ENCODE results near the gene TTC16.
"Not testable (repeated sequence)": the region's sequence is repeated elsewhere in the genome, so short reads cannot be mapped to it uniquely, and the experiment has no call there.

The TTC16 gene

DNA sequence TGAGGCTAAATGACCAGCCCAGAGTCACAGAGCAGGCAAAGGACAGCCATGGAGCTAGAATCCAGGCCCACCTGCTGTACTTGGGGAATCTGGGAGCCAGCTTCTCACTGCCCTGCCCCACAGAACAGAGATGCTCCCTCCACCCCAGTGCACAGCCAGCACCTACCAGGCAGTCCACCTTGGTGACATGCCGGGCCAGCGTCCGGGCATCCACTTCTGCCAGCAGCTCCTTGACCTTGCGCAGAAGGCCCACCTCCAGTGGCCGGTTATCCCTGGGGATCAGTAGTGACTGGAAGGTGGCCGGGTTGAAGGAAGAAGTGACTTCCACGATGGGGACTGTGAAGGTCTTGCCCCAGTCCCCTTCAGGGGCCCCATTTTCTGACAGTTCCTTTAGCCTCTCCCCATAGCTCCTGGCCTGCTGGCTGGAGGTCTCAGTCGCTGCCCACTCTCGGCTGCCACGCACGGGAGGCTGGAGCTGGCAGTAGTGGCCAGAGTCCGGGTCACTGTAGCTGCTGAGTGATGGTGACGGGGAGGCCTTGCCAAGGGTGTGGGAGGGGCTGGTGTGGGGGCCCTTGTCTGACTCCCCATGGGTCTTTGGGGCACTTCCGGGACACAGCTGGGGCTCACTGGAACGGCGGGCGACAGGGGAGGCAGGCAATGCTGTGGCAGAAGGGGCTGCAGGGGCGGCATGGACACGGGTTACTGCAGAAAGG, 28.7 kb downstream of the TTC16 start:
- DNase-seq (ENCODE audit: low read depth), result no peak

DNA sequence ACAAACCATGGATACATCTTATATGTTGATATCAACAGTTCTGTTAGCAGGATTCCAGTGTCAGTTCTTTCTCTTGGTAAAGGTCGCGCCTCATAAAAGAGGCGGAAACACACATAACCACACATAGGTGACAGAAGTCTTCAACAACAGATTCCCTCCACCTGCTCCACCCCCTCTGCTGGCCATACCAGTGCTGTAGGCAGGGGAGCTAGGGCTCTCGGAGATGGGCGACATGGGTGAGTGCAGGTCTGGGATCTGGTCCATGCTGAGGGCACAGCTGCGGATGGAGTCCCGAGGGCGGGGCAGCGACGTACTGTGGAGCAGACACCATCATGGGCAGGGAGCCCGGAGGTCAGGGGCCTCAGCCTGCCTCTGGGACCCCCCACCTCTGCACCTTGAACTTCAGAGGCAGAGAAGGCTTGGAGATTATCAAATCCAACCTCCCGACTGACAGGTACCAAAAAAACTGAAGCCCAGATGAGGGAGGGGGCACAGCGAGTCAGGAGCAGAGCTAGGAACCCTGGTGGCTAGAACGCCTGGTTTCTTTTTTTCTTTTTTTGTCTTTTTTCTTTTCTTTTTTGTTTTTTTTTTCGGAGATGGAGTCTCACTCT, 31.2 kb downstream of the TTC16 start:
- no peak for DNase-seq (ENCODE audit: low read depth)

DNA sequence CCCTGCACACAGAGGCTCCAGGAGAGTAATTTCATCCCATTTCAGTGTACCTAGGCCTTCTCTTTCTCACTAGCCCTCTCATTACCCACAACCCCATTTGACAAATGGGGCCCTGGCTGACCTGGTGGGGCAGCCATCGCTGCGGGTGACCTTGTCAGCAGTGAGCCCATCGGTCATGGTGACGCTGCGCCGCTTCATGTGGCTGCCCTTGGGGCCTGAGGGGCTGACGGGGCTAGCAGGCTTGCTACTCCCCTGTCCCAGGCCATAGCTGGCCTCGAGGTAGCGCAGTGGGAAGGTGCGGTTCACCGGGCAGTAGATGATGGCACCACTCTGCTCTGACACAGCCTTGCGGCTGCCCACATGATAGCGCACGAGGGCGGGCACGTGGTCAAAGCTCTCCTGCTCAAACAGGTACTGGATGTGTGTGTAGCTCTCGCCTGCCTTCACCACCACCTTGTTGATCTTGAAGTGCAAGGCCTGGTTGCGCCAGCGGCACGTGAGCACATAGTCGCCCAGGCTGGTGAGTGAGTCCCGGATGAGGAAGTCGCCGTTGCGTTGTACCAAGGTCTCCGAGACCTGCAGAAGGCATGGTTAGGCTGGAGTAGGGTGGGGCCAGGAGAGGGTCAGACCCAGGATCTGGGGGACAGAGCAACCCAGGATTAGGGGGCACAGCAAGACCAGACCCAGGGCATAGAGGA, 33.4 kb downstream of the TTC16 start:
- no peak for DNase-seq (ENCODE audit: low read depth)

DNA sequence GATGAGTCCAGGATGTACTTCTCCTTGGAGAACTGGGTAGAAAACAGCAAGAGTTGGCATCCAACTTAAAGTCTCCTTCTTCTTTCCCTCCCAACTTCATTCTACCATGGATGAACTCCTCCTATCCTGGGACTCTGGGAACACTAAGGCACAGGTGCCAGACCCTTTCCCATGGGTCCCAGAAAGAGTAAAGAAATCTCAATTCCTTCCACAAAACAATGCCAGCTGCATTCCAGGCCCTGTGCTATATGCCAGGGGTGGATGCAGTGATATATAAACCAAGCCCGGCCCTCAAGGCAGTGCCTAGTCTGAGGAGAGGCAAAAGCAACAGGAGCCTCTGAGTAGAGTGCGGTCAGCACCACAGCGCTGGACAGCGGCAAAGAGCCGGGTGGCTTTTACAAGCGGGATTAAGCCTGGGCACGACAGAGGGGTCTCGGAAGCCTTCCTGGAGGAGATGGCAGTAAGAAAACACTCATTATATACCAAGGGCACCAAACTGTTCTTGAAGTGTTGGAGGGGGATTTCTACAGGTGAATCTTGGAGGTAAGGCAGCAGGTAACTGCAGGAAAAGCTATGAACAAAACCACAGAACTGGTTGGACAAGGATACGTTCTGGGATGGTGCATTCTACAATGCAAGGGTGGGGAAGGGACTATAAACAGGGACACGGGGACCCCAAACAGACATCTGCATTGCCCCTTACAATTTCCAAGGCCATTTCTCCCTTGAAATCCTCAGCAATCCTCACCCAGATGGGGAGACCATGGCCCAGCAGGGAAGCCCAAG, 35.6 kb downstream of the TTC16 start:
- DNase-seq (ENCODE audit: low read depth), result no peak

DNA sequence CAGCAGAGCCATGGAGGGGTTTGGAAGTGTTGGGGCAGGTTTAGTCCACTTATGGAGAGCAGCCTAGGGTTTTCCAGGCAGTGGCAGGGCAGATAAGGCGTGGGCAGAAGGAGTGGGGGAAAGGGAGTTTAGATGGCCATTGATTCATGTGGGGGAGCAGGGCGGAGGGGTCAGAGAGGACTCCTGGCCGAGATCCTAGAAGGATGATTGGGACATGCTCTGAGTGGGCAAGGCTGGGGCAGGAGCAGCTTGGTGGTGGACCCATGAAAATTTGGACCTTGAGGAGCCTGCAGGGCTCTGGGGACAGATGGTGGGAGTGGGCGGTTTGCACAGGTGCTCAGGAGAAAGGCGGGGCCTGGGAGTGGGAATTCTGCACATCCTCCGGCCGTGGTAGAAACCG, 37.3 kb downstream of the TTC16 start:
- DNase-seq (ENCODE audit: low read depth), result no peak

DNA sequence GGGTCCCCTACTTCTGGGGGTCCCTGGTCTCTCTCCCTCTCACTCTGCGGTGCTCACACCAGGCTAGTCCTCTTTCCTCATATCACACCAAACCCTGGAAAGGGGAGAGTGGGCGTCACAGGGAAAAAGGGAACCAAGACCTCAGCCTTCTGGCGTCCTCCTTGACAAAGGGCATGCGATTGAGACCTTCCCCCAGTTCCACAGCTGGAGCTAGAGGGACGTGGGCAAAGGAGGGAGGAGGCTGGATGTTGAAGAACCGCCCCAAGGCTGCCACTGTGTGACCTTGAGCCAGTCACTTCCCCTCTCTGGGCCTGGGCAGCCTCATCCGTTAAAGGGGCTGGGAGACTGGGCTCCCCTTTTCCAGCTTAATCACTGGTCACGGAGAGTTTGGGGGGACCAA, 37.7 kb downstream of the TTC16 start:
- DNase-seq (ENCODE audit: low read depth), result no peak

DNA sequence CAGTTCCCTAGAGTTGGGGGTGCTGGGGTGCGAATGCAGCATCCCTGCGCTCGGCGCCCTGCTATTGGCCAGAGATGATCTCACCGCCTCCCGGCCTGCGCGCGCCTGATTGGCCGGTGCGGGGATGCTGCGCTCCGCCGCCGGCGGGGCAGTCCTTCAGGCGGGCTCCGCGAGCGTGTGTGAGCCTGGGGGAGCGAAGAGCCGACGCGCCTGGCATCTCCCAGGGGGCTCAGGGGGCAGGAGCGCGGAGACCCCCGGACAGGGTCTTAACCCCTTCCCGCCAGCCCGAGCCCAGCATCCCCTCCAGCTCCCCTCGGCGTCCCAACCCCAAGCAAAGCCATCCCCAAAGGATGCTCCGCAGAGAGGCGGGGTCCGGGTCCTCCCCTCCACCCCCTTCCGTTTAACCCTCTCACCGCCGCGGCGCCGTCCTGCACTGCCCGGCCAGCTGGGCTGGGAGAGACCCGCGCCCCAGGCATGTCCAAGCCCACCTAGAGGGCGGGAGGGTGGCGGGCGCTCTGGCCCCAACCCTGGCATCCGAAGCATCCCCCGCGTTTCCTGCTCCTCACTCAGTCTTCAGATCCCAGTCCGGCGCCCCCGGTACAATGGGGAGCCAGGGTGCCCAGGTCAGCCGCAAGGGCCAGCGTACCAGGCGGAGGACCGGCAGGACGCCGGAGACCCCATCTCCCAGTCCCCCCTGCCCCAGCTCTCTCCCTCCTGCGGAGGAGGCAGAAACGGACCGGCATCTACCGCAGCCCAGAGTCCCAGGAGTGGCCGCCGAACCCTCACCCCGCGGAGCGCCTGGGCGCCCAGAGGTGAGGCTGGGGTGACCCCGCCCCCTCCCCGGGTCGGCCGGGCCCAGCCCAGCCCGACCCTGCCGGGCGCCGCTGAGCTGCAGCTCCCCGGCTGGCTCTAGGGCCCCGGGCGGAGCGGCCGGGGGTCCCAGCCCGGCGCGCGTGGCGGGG, 38.5 kb downstream of the TTC16 start:
- DNase-seq (ENCODE audit: low read depth), result no peak

DNA sequence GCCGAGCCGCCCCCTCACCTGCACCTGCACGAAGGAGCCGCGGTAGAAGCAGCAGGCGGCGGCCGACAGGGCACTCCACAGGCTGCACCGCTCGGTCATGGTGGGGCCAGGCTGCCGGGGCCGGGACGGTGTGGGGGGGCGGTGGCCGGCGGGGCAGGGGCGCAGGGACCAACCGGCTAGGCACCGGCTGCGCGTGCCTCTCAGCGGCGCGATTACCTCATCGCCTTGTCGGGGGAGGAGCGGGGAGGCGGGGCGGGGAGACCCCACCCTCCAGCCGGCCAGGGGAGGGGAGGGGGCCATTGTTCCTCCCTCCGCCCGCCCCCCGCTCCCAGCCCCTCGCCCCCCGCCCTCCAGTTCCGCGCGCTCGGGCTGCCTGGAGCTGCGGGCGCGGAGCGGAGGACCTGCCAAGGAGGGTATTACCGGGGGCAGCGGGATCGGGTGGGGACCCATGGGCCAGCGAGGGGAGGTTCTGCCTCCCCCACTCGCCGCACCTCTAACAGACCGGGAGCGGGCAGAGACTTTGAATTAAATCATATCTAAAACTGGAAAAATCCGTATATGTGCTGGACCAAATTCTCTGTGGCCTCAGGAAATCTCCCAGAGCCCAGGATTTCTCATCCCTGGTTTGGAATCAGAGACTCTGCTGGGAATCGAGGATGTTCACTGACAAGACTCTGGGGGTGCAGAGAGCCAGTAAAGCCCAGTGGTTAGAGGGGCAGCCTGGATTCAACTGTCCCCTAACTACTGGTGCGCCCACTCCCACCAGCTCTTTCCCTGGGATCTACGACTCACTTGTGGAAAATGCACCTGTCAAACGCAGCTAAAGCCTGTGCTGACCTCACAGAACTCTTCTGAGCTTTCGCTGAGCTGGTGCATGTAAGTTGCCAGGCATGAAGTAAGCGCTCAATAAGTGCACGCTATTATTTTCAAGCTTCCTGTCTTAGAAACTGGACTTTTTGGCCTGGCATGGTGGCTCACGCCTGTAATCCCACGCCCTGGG, 39.5 kb downstream of the TTC16 start:
- no peak for DNase-seq (ENCODE audit: low read depth)

DNA sequence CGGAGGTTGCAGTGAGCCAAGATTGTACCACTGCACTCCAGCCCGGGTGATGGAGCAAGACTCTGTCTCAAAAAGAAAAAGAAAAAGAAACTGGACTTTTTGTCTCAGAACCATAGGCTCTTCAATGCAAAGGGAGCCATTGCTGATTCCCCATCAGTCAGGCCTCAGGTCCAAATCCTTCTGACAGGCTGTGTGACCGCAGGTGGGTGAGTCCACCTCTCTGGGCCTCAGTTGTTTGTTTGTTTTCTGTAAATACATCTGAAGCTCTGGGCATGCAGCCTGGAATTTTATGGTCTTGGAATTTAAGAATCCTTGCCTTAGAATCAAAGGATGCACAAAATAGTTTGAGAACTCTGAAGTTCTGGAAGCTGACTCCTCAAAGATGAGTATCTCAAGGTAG, 40.4 kb downstream of the TTC16 start:
- DNase-seq (ENCODE audit: low read depth), result no peak

DNA sequence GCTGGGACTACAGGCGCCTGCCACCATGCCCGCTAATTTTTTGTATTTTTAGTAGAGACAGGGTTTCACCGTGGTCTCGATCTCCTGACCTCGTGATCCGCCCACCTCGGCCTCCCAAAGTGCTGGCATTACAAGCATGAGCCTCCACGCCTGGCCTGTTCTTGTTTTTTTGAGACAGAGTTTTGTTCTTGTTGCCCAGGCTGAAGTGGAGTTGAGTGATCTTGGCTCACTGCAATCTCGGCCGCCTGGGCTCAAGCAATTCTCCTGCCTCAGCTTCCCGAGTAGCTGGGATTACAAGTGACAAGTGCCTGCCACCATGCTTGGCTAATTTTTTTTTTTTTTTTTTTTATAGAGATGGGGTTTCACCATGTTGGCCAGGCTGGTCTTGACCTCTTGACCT, 40.9 kb downstream of the TTC16 start:
- DNase-seq (ENCODE audit: low read depth), result not testable (repeated sequence)

DNA sequence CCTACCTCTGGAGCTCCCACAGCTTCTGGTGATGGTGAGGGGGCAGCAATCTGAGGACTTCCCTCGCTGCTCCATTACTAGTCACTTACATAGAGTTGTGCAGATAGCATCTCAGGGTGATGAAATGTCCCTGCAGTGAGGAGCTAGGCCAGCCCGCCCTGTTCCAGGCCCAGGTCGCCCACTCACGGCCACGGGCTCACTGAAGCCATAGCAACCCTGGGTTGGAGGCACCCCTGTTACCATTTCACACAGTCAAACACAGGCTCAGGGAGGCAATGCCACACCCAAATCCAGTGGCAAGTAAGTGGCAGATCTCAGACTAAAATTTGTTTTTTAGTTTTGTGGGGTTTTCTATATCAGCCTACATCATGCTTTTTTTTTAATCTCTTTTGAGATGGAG, 43.0 kb downstream of the TTC16 start:
- DNase-seq (ENCODE audit: low read depth), result no peak

DNA sequence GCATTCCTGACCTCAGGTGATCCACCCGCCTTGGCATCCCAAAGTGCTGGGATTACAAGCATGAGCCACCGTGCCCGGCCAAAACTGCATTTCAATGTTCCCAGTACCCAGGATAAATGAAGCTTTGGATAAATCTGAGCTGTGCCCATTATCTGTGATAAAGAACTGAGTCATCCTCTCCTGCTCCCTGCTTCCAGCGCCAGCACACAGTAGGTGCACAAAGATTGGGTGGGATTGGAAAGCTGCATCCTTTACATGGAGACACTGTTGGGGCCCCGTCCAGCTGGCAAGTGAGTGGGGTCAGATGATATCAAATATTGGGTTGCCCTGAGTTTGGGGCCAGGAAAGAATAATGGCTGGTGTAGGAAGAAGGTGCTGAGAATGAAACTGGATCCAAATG, 45.2 kb downstream of the TTC16 start:
- DNase-seq (ENCODE audit: low read depth), result no peak

DNA sequence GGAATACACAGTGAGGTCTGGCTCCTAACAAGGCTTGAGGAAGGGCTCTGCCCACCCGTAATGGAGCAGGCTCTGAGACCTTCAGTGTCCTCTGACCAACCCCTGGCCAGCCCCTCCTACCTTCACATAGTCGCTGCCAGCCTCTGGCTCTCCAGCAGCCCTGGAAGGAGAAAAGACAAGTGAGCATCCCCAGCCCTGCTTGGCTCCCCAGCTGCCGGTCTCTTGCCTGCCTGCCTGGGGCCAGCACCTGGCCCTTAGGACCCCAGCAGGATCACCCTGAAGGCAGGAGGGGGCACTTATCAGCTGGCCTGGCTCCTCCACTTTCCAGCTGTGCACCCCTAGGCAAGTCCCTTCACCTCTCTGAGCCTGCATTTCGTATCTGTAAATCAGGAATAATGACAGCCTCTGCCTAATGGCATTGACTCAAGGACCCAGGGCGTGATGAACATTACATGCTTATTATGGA, 45.6 kb downstream of the TTC16 start:
- DNase-seq (ENCODE audit: low read depth), result no peak

DNA sequence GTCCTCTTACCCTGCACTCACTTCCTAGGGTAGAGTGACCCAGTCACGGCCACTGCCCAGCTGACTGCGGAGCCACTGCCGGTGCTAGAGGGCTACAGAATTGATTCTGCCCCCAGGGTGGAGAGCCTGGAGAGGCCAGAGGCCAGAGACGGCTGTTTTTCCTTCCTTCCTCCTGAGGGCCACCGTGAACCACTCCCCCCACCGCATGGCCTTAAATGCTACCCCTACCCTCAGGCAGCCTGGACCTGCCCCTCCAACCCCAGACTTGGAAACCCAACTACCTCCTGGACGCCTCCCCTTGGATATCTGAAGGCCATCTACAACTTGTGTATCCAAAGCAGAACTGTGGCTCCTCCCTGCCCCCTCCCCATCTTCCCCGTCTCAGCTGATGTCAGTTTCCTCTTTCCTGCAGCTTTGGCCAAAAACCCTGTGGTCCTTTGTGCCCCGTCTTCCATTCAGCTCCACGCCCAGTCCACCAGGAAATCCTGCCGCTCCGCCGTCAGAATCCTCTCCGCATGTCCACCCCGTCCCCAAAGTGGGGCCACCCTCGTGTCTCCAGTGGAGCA, 46.3 kb downstream of the TTC16 start:
- no peak for DNase-seq (ENCODE audit: low read depth)

DNA sequence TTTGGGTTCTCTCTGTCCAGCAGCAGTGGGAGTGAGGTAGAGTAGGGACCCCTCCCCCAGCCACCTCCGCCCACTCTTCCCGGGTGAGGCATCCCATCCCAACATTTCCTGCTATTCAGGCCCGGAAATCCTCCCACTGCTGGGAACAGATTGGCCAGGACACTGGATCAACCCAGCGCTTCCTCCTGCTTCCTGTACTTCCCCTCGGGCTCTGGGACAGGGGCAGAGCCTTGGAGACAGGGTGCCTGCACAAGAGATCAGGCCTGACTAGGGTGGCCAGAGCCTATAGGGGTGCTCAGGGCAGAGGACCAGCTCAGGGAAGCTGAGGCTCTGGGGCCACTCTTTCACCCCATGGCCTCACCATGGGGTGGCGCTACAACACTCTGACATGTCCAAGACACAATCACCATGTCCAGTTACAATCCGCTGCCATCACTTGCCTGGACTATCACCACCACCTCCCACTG, 48.1 kb downstream of the TTC16 start:
- DNase-seq (ENCODE audit: low read depth), result no peak

DNA sequence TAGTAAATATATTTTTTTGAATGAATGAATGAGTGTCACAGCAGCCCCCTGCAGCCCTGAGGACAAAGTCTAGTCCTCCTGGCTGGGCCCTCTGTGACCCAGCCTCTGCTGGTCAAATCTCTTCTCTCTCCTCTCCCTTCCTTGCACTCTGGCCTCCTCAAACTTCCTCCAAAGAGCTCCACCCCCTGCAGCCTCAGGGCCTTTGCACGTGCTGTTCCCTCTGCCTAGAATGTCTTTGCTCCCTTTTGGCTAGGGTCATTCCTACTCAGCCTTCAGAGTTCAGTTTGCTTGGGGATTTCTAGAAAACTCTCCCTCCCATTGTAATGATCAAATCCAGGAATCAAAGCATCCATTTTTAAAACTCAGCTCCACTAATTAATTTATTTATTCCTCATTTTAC, 49.5 kb downstream of the TTC16 start:
- DNase-seq (ENCODE audit: low read depth), result no peak

DNA sequence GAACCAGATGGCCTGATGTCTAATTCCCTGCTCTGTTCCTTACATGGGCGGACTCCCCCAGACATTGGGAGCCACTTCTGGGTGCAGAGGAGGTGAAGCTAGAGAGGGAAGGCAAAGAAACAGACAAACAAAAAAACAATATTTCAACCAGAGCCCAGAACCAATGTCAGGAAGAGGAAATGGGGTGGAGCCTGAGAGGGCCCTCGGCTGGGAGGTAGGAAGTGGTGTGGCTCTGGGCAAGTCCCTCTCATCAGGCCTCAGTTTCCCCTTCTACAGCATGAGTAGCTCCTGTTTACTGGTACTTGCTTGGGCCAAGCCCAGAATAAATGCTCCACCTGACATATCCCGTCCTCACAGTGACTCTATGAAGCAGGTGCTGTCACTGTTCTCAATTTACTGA, 51.5 kb downstream of the TTC16 start:
- no peak for DNase-seq (ENCODE audit: low read depth)

DNA sequence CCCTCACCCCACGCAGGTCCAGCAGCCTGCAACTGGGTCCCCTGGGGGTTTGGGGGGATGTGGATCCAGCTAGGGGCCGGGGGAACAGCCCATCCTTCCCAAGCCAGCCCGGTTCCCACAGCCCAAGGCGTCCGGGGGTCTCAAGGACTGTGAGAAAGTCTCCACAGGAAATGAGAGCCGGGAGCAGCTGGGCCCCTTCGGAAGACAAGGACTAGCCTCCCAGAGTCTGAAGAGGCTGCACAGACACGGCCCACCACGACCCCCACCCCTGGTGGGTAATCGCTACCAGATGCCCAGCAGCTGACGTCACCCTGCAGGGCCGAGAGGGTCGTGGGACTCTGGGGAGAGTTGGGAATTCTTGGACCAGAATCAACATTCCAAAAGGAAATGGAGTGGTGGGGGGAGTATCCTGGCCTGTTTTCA, 52.0 kb downstream of the TTC16 start:
- no peak for DNase-seq (ENCODE audit: low read depth)

DNA sequence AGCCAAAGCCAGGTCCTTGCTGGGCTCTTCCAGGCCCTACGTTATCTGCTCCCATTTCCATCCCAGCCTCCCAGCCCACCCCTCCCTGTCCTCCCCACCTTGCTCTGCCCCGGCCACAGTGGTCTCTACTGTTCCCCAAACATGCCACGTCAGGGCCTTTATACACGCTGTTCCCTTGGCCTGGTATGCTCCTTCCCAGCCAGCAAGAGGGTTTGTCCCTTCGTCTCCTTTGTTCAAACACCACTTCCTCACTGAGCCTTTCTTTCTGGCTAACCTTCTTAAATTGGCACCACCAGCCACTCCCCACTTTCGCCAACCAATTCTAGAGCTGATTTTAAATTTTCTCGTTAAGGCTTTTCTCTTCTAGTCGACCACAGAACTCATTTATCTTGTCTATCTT, 52.8 kb downstream of the TTC16 start:
- DNase-seq (ENCODE audit: low read depth), result no peak

DNA sequence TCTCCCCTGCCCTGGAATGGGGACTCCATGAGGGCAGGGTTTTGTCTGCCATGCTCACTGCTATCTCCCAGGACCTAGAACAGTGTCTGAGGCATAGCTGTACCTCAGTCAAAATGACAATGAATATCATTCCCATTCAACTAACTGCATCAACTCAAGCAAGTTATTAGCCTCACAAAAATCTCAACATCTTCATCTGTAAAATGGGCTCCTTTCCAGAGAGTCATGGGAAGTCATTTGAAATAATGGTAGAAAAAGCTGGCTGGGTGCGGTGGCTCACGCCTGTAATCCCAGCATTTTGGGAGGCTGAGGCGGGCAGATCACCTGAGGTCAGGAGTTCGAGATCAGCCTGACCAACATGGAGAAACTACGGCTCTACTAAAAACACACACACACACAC, 53.2 kb downstream of the TTC16 start:
- DNase-seq (ENCODE audit: low read depth), result no peak
